Tibial artery (tissue), 4 donors: ENCODE measurements around the gene AQP12A.
A peak's percentile ranks its signal among the peaks of the same experiment; 100 is the strongest.
"Not testable (repeated sequence)": the region's sequence is repeated elsewhere in the genome, so short reads cannot be mapped to it uniquely, and the experiment has no call there.

Source experiments
- DNase-seq, 2 donors: peaks; one replicate each; pipeline ENCODE4 v3.0.0-alpha.2; 2019
- H3K27ac ChIP-seq, 2 donors: fragments of 200-600 bp; sonication (generic) in 1 of 2; 1 replicate in 1 of 2; 2 replicates in 1 of 2; pipeline ENCODE4 v1.5.1; 2018 to 2019; ENCODE audit warnings: mild to moderate bottlenecking in 1 of 2
- H3K27me3 ChIP-seq, 2 donors: fragments of 200-600 bp; sonication (generic) in 1 of 2; one replicate each; pipeline versions ENCODE4 v1.5.1 to v1.6.0; 2016 to 2019
- H3K36me3 ChIP-seq, 3 donors: fragments of 200-600 bp; sonication (generic) in 2 of 3; one replicate each; pipeline ENCODE4 v1.5.1; 2016 to 2019; ENCODE audit warnings: mild to moderate bottlenecking in 2 of 3
- H3K4me1 ChIP-seq, 4 donors: fragments of 200-600 bp; sonication (generic) in 2 of 4; 1 replicate in 3 of 4; 2 replicates in 1 of 4; pipeline ENCODE4 v1.5.1; 2016 to 2019
- H3K4me3 ChIP-seq, 2 donors: fragments of 200-600 bp; sonication (generic) in 1 of 2; 1 replicate in 1 of 2; 2 replicates in 1 of 2; pipeline ENCODE4 v1.5.1; 2018 to 2019; ENCODE audit warnings: mild to moderate bottlenecking in 2 of 2
- H3K9me3 ChIP-seq, 3 donors: fragments of 200-600 bp; sonication (generic) in 1 of 3; one replicate each; pipeline ENCODE4 v1.5.1; 2016 to 2019
- CTCF ChIP-seq, 2 experiments: fragments of 200-600 bp in 1 of 2; fragments of 450-650 bp in 1 of 2; IDR thresholded peaks; one replicate each; pipeline ENCODE4 v1.5.1; 2017 to 2019; ENCODE audit warnings: antibody characterized with exemption in 2 of 2, mild to moderate bottlenecking in 1 of 2, moderate library complexity in 1 of 2
- intact Hi-C: fragments of 100-400 bp; cut with DNase I; formaldehyde crosslinking; loops from one replicate; pipeline ENCODE4 v1.15.0; 2023; ENCODE audit warnings: low total_unique reads

AQP12A gene

GRCh38 chr2:240650254-240650965, 41.3 kb upstream of the AQP12A start:
- Histone ChIP-seq H3K9me3 (no peaks in the 10 kb centered on the region), H3K4me3 (no peak overlapping the region), H3K27me3 (peaks cover 0 to 80% of the 10 kb centered on the region in 2 donors), H3K36me3 (no peaks in the 10 kb centered on the region), H3K4me1 (no peaks in the 10 kb centered on the region), H3K27ac (no peak overlapping the region)
- no peak for TF ChIP-seq CTCF (IDR thresholded peaks at IDR 0.05)
- intact Hi-C loops = no loop called here
- DNase-seq = peak in 1 of 2 donors; percentile 54

GRCh38 chr2:240651185-240651584, 40.5 kb upstream of the AQP12A start:
- H3K27ac ChIP-seq = no peak overlapping the region
- H3K27me3 ChIP-seq = peaks cover 0 to 79% of the 10 kb centered on the region in 2 donors
- no peak for TF ChIP-seq CTCF (IDR thresholded peaks at IDR 0.05)
- no peaks in the 10 kb centered on the region for H3K4me1 ChIP-seq
- no peaks in the 10 kb centered on the region for H3K36me3 ChIP-seq
- no peaks in the 10 kb centered on the region for H3K9me3 ChIP-seq
- H3K4me3 ChIP-seq = no peak overlapping the region
- intact Hi-C loops = no loop called here
- no peak for DNase-seq

- Histone ChIP-seq H3K36me3 (no peaks in the 10 kb centered on the region), H3K4me3 (no peak overlapping the region), H3K4me1 (no peaks in the 10 kb centered on the region), H3K27ac (no peak overlapping the region), H3K27me3 (peaks cover 0 to 41% of the 10 kb centered on the region in 2 donors), H3K9me3 (no peaks in the 10 kb centered on the region)
- no peak for TF ChIP-seq CTCF (IDR thresholded peaks at IDR 0.05)
- no peak for DNase-seq
- intact Hi-C loops = no loop called here
Measured at GRCh38 chr2:240655931-240656886, 35.5 kb upstream of the AQP12A start.

GRCh38 chr2:240659883-240660282, 31.8 kb upstream of the AQP12A start:
- H3K4me1 ChIP-seq, DNase-seq, H3K4me3 ChIP-seq, H3K36me3 ChIP-seq, H3K27ac ChIP-seq, H3K9me3 ChIP-seq, intact Hi-C loops: not testable (repeated sequence)
- peaks cover 0 to 27% of the 10 kb centered on the region in 2 donors for H3K27me3 ChIP-seq

- peaks cover 0 to 14% (median 10%) of the 10 kb centered on the region in 3 donors for H3K9me3 ChIP-seq
- H3K27ac ChIP-seq = no peak overlapping the region
- peaks cover 0 to 15% of the 10 kb centered on the region in 2 donors for H3K27me3 ChIP-seq
- TF ChIP-seq CTCF (IDR thresholded peaks at IDR 0.05) = no peak
- no peaks in the 10 kb centered on the region for H3K4me1 ChIP-seq
- H3K36me3 ChIP-seq = no peaks in the 10 kb centered on the region
- intact Hi-C loops = no loop called here
- no peak overlapping the region for H3K4me3 ChIP-seq
- DNase-seq = no peak
Measured at GRCh38 chr2:240662681-240663080, 29.0 kb upstream of the AQP12A start.
